Stimulated activated CD8-positive, alpha-beta memory T cell treated with anti-CD3 and anti-CD28 coated beads, Interleukin-7, amount 100 ng/mL, for 48 hours (primary cell): ENCODE data around the gene PIGS.
A peak's percentile ranks its signal among the peaks of the same experiment; 100 is the strongest.

Source experiments
- DNase-seq, 2 donors: peaks; one replicate each; pipeline ENCODE4 v3.0.0-alpha.2; 2020; ENCODE audit warnings: low read depth in 1 of 2; ENCODE audit errors: extremely low read depth in 1 of 2

PIGS gene

GRCh38 chr17:28551421-28552175 lies 19.7 kb downstream of the PIGS start:
- DNase-seq: no peak

GRCh38 chr17:28550858-28551257 lies 20.5 kb downstream of the PIGS start:
- no peak for DNase-seq

GRCh38 chr17:28549236-28550132 lies 21.8 kb downstream of the PIGS start:
- DNase-seq: peak in 1 of 2 donors; percentile 26

GRCh38 chr17:28548417-28549130 lies 22.8 kb downstream of the PIGS start:
- no peak for DNase-seq

GRCh38 chr17:28547623-28548416 lies 23.5 kb downstream of the PIGS start:
- DNase-seq: peak; percentile 39 to 67

- DNase-seq: no peak
These were observed 24.2 kb downstream of the PIGS start for GRCh38 chr17:28547096-28547622.

- no peak for DNase-seq
These were observed 25.4 kb downstream of the PIGS start for GRCh38 chr17:28545787-28546415.

- no peak for DNase-seq
These were observed 26.2 kb downstream of the PIGS start for GRCh38 chr17:28545141-28545503.

- DNase-seq: no peak
These were observed 26.8 kb downstream of the PIGS start for GRCh38 chr17:28544402-28545140.

- DNase-seq: no peak
These were observed 29.9 kb downstream of the PIGS start for GRCh38 chr17:28541439-28541838.

- DNase-seq: no peak
These were observed 31.1 kb downstream of the PIGS start for GRCh38 chr17:28540231-28540630.

GRCh38 chr17:28538296-28538895 lies 32.9 kb downstream of the PIGS start:
- no peak for DNase-seq

- DNase-seq: no peak
These were observed 34.1 kb downstream of the PIGS start for GRCh38 chr17:28537219-28537610.

GRCh38 chr17:28536532-28537218 lies 34.6 kb downstream of the PIGS start:
- DNase-seq: no peak

- DNase-seq: no peak
These were observed 36.5 kb downstream of the PIGS start for GRCh38 chr17:28534740-28535375.

- DNase-seq: no peak
These were observed 38.1 kb downstream of the PIGS start for GRCh38 chr17:28533091-28533807.
